ENCODE measurements around the gene MYRIP. TPM values are rescaled to one million over a fixed set of nuclear protein-coding genes. Genes with fewer than 3 reads are reported as not detected.

Gene MYRIP
- total RNA-seq, 1 experiment from 2014 or later: 0.44 TPM

- DNase-seq (ENCODE audit: low read depth, low spot score): no peak
- CTCF ChIA-PET: no interaction called here
- H3K27ac ChIP-seq (ENCODE audit: low read depth, low read length): no peak overlapping the region
- H3K9me2 ChIP-seq (ENCODE audit: insufficient read depth): no peaks in the 10 kb centered on the region
- ATAC-seq: no peak
- no peaks in the 10 kb centered on the region for H3K4me1 ChIP-seq (ENCODE audit: control insufficient read depth in 1 of 2, insufficient read depth in 2 of 2, low read length in 2 of 2)
- no peak overlapping the region for H2AFZ ChIP-seq (ENCODE audit: low read depth, low read length, poor library complexity, severe bottlenecking)
- H3K9ac ChIP-seq (ENCODE audit: low read length): no peak overlapping the region
- no peaks in the 10 kb centered on the region for H4K20me1 ChIP-seq (ENCODE audit: insufficient read depth)
- H3K4me3 ChIP-seq (replicated peaks in 1 of 2; ENCODE audit: low read depth in 1 of 2, low read length in 2 of 2): no peak overlapping the region
- H3K79me2 ChIP-seq (ENCODE audit: insufficient read depth, low read length): no peaks in the 10 kb centered on the region
- RAD21 ChIA-PET (ENCODE audit: low non-redundant PET in 1 of 2, low total read pairs in 2 of 2, uncharacterized antibody in 2 of 2, unreplicated experiment in 2 of 2): no interaction called here
- peaks cover 1% of the 10 kb centered on the region; the same call in 1 of the 2 replicates for H3K27me3 ChIP-seq (ENCODE audit: insufficient read depth, low read length)
- H3K4me2 ChIP-seq (ENCODE audit: low read length): no peak overlapping the region
- POLR2A ChIA-PET: no interaction called here
- no peaks in the 10 kb centered on the region for H3K9me3 ChIP-seq (ENCODE audit: control insufficient read depth in 1 of 2, insufficient read depth in 1 of 2, low read depth in 1 of 2, low read length in 2 of 2)
- TF ChIP-seq CEBPB (IDR thresholded peaks at IDR 0.05; ENCODE audit: low read depth) (no peak), ZBTB33 (IDR thresholded peaks at IDR 0.05; ENCODE audit: extremely low read depth, insufficient replicate concordance, low read length) (no peak), POLR2AphosphoS5 (IDR thresholded peaks at IDR 0.05; ENCODE audit: low read depth, low read length) (no peak), ATF3 (IDR thresholded peaks at IDR 0.05) (no peak), ZFX (IDR thresholded peaks at IDR 0.05) (no peak), REST (IDR thresholded peaks at IDR 0.05; ENCODE audit: low read depth) (no peak), JUND (IDR thresholded peaks at IDR 0.05) (no peak), SIN3A (IDR thresholded peaks at IDR 0.05; ENCODE audit: low read depth) (no peak), SP1 (IDR thresholded peaks at IDR 0.05; ENCODE audit: low read depth) (no peak), EZH2phosphoT487 (IDR thresholded peaks at IDR 0.05; ENCODE audit: borderline replicate concordance) (no peak)
- no TSS peak for BruUV-seq (replicated peaks)
- intact Hi-C loops (cut with micrococcal nuclease): no loop called here
- H3K36me3 ChIP-seq (ENCODE audit: control insufficient read depth in 1 of 2, insufficient read depth in 2 of 2, low read length in 2 of 2): no peaks in the 10 kb centered on the region
Measured at GRCh38 chr3:39788128-39788883, 21.1 kb upstream of the MYRIP start.

Data from HCT116 (cell line).